A673 (cell line): ENCODE results near the gene SPIN4.

Experiments
- CTCF ChIP-seq: fragments of 300-800, 200-600 bp; sonication (generic); conservative IDR thresholded peaks from 2 replicates; pipeline ENCODE4 v1.5.1; 2017; ENCODE audit warnings: low read depth, mild to moderate bottlenecking, antibody characterized with exemption, low read length, moderate library complexity, mixed read lengths
- EZH2 ChIP-seq: fragments of 200-600 bp; sonication (generic); IDR thresholded peaks from 2 replicates; pipeline ENCODE4 v1.6.1; 2017; ENCODE audit warnings: borderline replicate concordance, low read depth, mild to moderate bottlenecking, mixed read lengths, antibody characterized with exemption, low read length; ENCODE audit not compliant: poor library complexity, severe bottlenecking

- no peak for TF ChIP-seq CTCF
- no peak for TF ChIP-seq EZH2
Observed at GRCh38 chrX:63299596-63299995, 51.5 kb downstream of the SPIN4 start.
